Transverse colon (tissue), 4 donors: ENCODE data around the gene MAB21L2. TPM values are rescaled to one million over a fixed set of nuclear protein-coding genes. Genes with fewer than 3 reads are reported as not detected.

Experiments
- DNase-seq: peaks from one replicate; pipeline ENCODE4 v3.0.0-alpha.2; 2019
- H3K27ac ChIP-seq, 4 donors: fragments of 200-600 bp; sonication (generic); 2 replicates each; pipeline ENCODE4 v1.5.1; 2016 to 2018; ENCODE audit warnings: inconsistent platforms in 4 of 4
- H3K27me3 ChIP-seq: fragments of 200-600 bp; sonication (generic); 2 replicates; pipeline ENCODE4 v1.5.1; 2017; ENCODE audit warnings: inconsistent platforms
- H3K36me3 ChIP-seq, 4 donors: fragments of 200-600 bp; sonication (generic); 2 replicates each; pipeline ENCODE4 v1.5.1; 2017 to 2019; ENCODE audit warnings: inconsistent platforms in 4 of 4
- H3K4me1 ChIP-seq, 4 donors: fragments of 200-600 bp; sonication (generic); 2 replicates each; pipeline ENCODE4 v1.5.1; 2017 to 2020; ENCODE audit warnings: inconsistent platforms in 4 of 4
- H3K4me3 ChIP-seq, 4 donors: fragments of 200-600 bp; sonication (generic); 1 replicate in 1 of 4; 2 replicates in 3 of 4; pipeline versions ENCODE4 v1.5.1 to v1.6.1; 2017 to 2019; ENCODE audit warnings: inconsistent platforms in 4 of 4
- H3K9me3 ChIP-seq, 2 donors: fragments of 200-600 bp; sonication (generic); 2 replicates each; pipeline ENCODE4 v1.5.1; 2017 to 2019; ENCODE audit warnings: inconsistent platforms in 2 of 2
- CTCF ChIP-seq, 5 experiments: fragments of 200-600 bp in 3 of 5; fragments of 450-650 bp in 2 of 5; sonication (generic) in 3 of 5; IDR thresholded peaks; 1 replicate in 2 of 5; 2 replicates in 3 of 5; pipeline ENCODE4 v1.5.1; 2016 to 2017; ENCODE audit warnings: antibody characterized with exemption in 5 of 5, inconsistent platforms in 3 of 5, mild to moderate bottlenecking in 2 of 5, moderate library complexity in 1 of 5
- EP300 ChIP-seq: sonication (generic); formaldehyde crosslinking; IDR thresholded peaks from one replicate; pipeline ENCODE4 v1.6.1; 2017; ENCODE audit warnings: antibody characterized with exemption, low read depth
- POLR2A ChIP-seq: fragments of 450-650 bp; IDR thresholded peaks from one replicate; pipeline ENCODE4 v1.6.1; 2016; ENCODE audit warnings: antibody characterized with exemption, mild to moderate bottlenecking, moderate library complexity
- POLR2AphosphoS5 ChIP-seq, 3 donors: sonication (generic); formaldehyde crosslinking; IDR thresholded peaks; one replicate each; pipeline ENCODE4 v1.6.1; 2016; ENCODE audit warnings: antibody characterized with exemption in 3 of 3
- WGBS, 2 donors: methylation state at CpG; one replicate each; pipeline ENCODE4 v1.1.5; 2018; ENCODE audit warnings: low coverage in 1 of 2; 5-methylcytosine and 5-hydroxymethylcytosine counted together
- in situ Hi-C, 4 donors: fragments of 200-750 bp; cut with MboI; loops; one replicate each; pipeline versions ENCODE4 v1.15.0 to v1.15.1; 2017; ENCODE audit warnings: low sequenced_read_pairs in 3 of 4, low pct_ligation_motif_present in 1 of 4, low pct_unique_long_range_greater_than_20kb in 1 of 4
- intact Hi-C: fragments of 100-400 bp; cut with DNase I; formaldehyde crosslinking; loops from one replicate; pipeline ENCODE4 v1.15.1; 2023; ENCODE audit warnings: low total_unique reads
- total RNA-seq, 4 donors: library from RNA; depleted of rRNA; stranded (reverse); fragments of >200 nt; gene quantifications; one replicate each; pipeline ENCODE4 v1.1.0, GENCODE V29; 2016

Gene MAB21L2
- total RNA-seq, 4 donors from 2014 or later = 63.0 to 106 (median 78.9) TPM

- intact Hi-C loops = no loop called here
- no peaks in the 10 kb centered on the region for H3K36me3 ChIP-seq
- H3K9me3 ChIP-seq = no peaks in the 10 kb centered on the region
- H3K4me3 ChIP-seq = no peak overlapping the region
- no peak for DNase-seq
- in situ Hi-C loops = loop anchor here in 1 of 4 donors (25.0 kb wide), 1 partner anchor 287 kb away; no protein-coding TSS in a partner anchor
- no peak overlapping the region for H3K27ac ChIP-seq
- no peaks in the 10 kb centered on the region for H3K4me1 ChIP-seq
- H3K27me3 ChIP-seq = no peaks in the 10 kb centered on the region
- TF ChIP-seq CTCF (IDR thresholded peaks at IDR 0.05) (no peak), EP300 (no peak), POLR2AphosphoS5 (IDR thresholded peaks at IDR 0.05) (no peak), POLR2A (no peak)
- WGBS, 2 donors = 95 to 96% methylated on average over 12 of the region's 12 CpGs
Measured at GRCh38 chr4:150598909-150599308, 17.0 kb downstream of the MAB21L2 start.

DNA sequence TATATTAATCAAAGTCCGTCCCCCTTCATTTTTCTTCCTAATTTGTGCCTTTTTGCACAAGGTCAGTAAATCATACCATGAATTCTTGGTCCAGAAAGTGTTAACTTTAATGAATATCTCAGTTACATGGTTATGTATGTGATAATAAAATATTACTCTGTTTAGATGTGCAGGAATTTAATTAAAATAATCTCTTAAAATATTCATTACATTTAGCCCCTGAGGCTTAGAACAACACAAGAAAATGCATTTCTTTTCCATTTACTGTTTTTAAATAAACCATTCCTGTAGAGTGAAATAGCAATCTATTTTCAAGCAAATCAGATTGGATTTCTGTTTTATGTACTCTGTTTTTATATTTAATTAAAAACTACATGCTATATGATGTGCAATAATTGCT, 17.6 kb downstream of the MAB21L2 start:
- H3K4me1 ChIP-seq = no peaks in the 10 kb centered on the region
- H3K27ac ChIP-seq = no peak overlapping the region
- H3K9me3 ChIP-seq = no peaks in the 10 kb centered on the region
- H3K36me3 ChIP-seq = no peaks in the 10 kb centered on the region
- no peak overlapping the region for H3K4me3 ChIP-seq
- 90 to 92% methylated on average over 1 of the region's 1 CpG for WGBS, 2 donors
- in situ Hi-C loops (loop anchor here in 1 of 4 donors (25.0 kb wide), 1 partner anchor 287 kb away; no protein-coding TSS in a partner anchor), intact Hi-C loops (no loop called here)
- H3K27me3 ChIP-seq = no peaks in the 10 kb centered on the region
- DNase-seq = no peak
- TF ChIP-seq EP300 (no peak), CTCF (IDR thresholded peaks at IDR 0.05) (no peak), POLR2A (no peak)

DNA sequence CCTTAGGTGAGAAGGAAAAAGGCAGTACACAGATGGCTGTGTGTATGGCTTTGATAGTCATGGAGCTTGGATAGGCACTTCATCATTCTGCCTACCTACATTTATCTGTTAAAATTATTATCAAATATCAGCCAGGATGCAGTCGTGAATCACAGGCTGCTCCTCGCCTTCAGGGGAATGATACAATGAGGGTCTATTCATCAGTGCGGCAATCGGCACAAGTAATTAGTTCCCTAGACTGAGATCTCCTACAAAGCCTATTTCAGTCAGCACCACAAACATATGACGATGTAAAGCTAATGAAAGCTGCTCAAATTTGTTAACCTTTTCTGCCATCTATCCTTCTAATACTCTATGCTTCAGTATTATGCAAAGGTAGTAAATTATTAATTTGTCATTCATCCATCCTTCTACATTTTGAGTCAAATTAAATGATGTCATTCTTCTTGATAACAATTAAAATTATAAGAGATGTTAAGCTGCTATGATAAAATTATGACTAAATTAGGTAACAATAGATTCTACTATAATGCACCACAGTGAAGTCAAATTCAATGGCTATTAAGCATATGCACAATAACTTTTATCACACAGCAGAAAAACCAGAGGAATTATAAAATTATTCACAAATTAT, 19.0 kb downstream of the MAB21L2 start:
- Histone ChIP-seq H3K4me3 (no peak overlapping the region), H3K27me3 (no peaks in the 10 kb centered on the region), H3K36me3 (no peaks in the 10 kb centered on the region), H3K4me1 (no peaks in the 10 kb centered on the region), H3K9me3 (no peaks in the 10 kb centered on the region), H3K27ac (no peak overlapping the region)
- TF ChIP-seq CTCF (IDR thresholded peaks at IDR 0.05) = no peak
- no peak for TF ChIP-seq EP300
- no peak for TF ChIP-seq POLR2A
- TF ChIP-seq POLR2AphosphoS5 (IDR thresholded peaks at IDR 0.05) = no peak
- in situ Hi-C loops = no loop called here
- no peak for DNase-seq
- 88 to 89% methylated on average over 5 of the region's 5 CpGs for WGBS, 2 donors
- intact Hi-C loops = no loop called here

DNA sequence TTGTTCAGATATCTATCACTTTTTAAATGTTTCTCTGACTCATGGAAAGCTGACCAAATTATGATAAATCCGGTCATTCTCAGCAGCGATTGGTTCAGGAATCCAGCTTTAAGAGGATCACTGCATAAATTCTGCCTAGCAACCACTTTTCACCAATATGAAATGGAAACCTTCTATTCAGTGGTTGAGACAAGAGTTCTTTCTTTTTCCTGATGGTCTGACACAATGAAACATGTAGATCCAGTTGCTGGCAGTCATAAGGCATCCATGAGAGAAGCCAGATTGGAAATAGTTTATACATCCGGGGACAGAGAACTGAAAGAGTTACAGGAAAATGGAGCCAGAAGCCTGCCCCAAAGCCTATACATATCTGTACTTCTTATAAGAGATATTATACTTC, 27.2 kb downstream of the MAB21L2 start:
- WGBS, 2 donors = 93 to 94% methylated on average over 3 of the region's 3 CpGs
- Histone ChIP-seq H3K9me3 (no peaks in the 10 kb centered on the region), H3K4me1 (no peaks in the 10 kb centered on the region), H3K4me3 (no peak overlapping the region), H3K27me3 (no peaks in the 10 kb centered on the region), H3K36me3 (no peaks in the 10 kb centered on the region), H3K27ac (no peak overlapping the region)
- TF ChIP-seq POLR2A = no peak
- no peak for TF ChIP-seq POLR2AphosphoS5 (IDR thresholded peaks at IDR 0.05)
- TF ChIP-seq EP300 = no peak
- TF ChIP-seq CTCF (IDR thresholded peaks at IDR 0.05) = no peak
- in situ Hi-C loops (no loop called here), intact Hi-C loops (no loop called here)
- no peak for DNase-seq
